H9 (cell line): ENCODE measurements around the gene LRMDA. TPM values are rescaled to one million over a fixed set of nuclear protein-coding genes. Genes with fewer than 3 reads are reported as not detected.

Experiments
- DNase-seq: peaks from one replicate; pipeline ENCODE4 v3.0.0-alpha.2; 2017
- H2AFZ ChIP-seq: one replicate; pipeline ENCODE4 v1.6.1; 2013; ENCODE audit warnings: mild to moderate bottlenecking, low read length, control low read depth, moderate library complexity
- H2AK5ac ChIP-seq: 2 replicates; pipeline ENCODE4 v1.6.1; 2013; ENCODE audit warnings: low read length, control low read depth, mixed read lengths; ENCODE audit not compliant: insufficient read length
- H2BK120ac ChIP-seq: one replicate; pipeline ENCODE4 v1.6.1; 2013; ENCODE audit warnings: low read depth, mild to moderate bottlenecking, low read length, control low read depth, inconsistent platforms; ENCODE audit not compliant: poor library complexity, severe bottlenecking
- H2BK12ac ChIP-seq: 2 replicates; pipeline ENCODE4 v1.6.1; 2013; ENCODE audit warnings: low read length, control low read depth, mixed read lengths, low read depth; ENCODE audit not compliant: insufficient read length
- H2BK15ac ChIP-seq: 2 replicates; pipeline ENCODE4 v1.6.1; 2013; ENCODE audit warnings: low read depth, low read length, control low read depth
- H2BK20ac ChIP-seq: one replicate; pipeline ENCODE4 v1.6.1; 2013; ENCODE audit warnings: low read depth, mild to moderate bottlenecking, low read length, control low read depth, inconsistent platforms; ENCODE audit not compliant: poor library complexity, severe bottlenecking
- H2BK5ac ChIP-seq: 2 replicates; pipeline ENCODE4 v1.6.1; 2013; ENCODE audit warnings: low read length, control low read depth, mixed read lengths; ENCODE audit not compliant: insufficient read length
- H3K14ac ChIP-seq: 2 replicates; pipeline ENCODE4 v1.6.1; 2013; ENCODE audit warnings: low read length, control low read depth; ENCODE audit not compliant: insufficient read depth
- H3K18ac ChIP-seq: 2 replicates; pipeline ENCODE4 v1.6.1; 2013; ENCODE audit warnings: low read depth, mild to moderate bottlenecking, mixed read lengths, low read length, control low read depth; ENCODE audit not compliant: insufficient read length
- H3K23ac ChIP-seq: 2 replicates; pipeline ENCODE4 v1.6.1; 2013; ENCODE audit warnings: low read length, control low read depth, mixed read lengths, low read depth; ENCODE audit not compliant: insufficient read length
- H3K23me2 ChIP-seq: 2 replicates; pipeline ENCODE4 v1.6.1; 2013; ENCODE audit warnings: low read depth, mild to moderate bottlenecking, mixed read lengths, low read length, control low read depth; ENCODE audit not compliant: insufficient read length, poor library complexity, severe bottlenecking
- H3K27ac ChIP-seq: 2 replicates; pipeline ENCODE4 v1.5.1; 2013; ENCODE audit warnings: low read length, control low read depth, mixed read lengths, low read depth; ENCODE audit not compliant: insufficient read length
- H3K27me3 ChIP-seq: 2 replicates; pipeline ENCODE4 v1.6.1; 2013; ENCODE audit warnings: low read length, control low read depth, inconsistent platforms; ENCODE audit not compliant: insufficient read depth
- H3K4ac ChIP-seq: 2 replicates; pipeline ENCODE4 v1.6.1; 2013; ENCODE audit warnings: low read depth, mild to moderate bottlenecking, control low read depth, inconsistent platforms, low read length, moderate library complexity
- H3K4me1 ChIP-seq: 2 replicates; pipeline ENCODE4 v1.6.1; 2013; ENCODE audit warnings: low read length, control low read depth, inconsistent platforms; ENCODE audit not compliant: insufficient read depth
- H3K4me2 ChIP-seq: 2 replicates; pipeline ENCODE4 v1.6.1; 2013; ENCODE audit warnings: low read length, control low read depth, mixed read lengths; ENCODE audit not compliant: insufficient read length, insufficient read depth
- H3K56ac ChIP-seq: 2 replicates; pipeline ENCODE4 v1.6.1; 2013; ENCODE audit warnings: low read depth, mild to moderate bottlenecking, mixed read lengths, low read length, control low read depth; ENCODE audit not compliant: insufficient read length
- H3K79me1 ChIP-seq: 2 replicates; pipeline ENCODE4 v1.6.1; 2013; ENCODE audit warnings: low read depth, mild to moderate bottlenecking, moderate library complexity, low read length, control low read depth, inconsistent platforms; ENCODE audit not compliant: insufficient read depth, poor library complexity, severe bottlenecking
- H3K79me2 ChIP-seq: 2 replicates; pipeline ENCODE4 v1.6.1; 2013; ENCODE audit warnings: low read length, control low read depth, inconsistent platforms; ENCODE audit not compliant: insufficient read depth
- H3K9ac ChIP-seq: 2 replicates; pipeline ENCODE4 v1.6.1; 2013; ENCODE audit warnings: low read length, control low read depth, mixed read lengths; ENCODE audit not compliant: insufficient read length; ENCODE audit errors: extremely low read depth
- H3K9me3 ChIP-seq: one replicate; pipeline ENCODE4 v1.6.1; 2013; ENCODE audit warnings: low read depth, low read length, inconsistent platforms; ENCODE audit not compliant: control insufficient read depth
- H3T11ph ChIP-seq: one replicate; pipeline ENCODE4 v1.6.1; 2013; ENCODE audit warnings: mild to moderate bottlenecking, low read length, control low read depth, inconsistent platforms
- H4K20me1 ChIP-seq: one replicate; pipeline ENCODE4 v1.6.1; 2013; ENCODE audit not compliant: control insufficient read depth, insufficient read length, insufficient read depth
- H4K5ac ChIP-seq: 2 replicates; pipeline ENCODE4 v1.6.1; 2013; ENCODE audit warnings: low read depth, mild to moderate bottlenecking, mixed read lengths, low read length, control low read depth; ENCODE audit not compliant: insufficient read length
- H4K8ac ChIP-seq: replicated peaks from 2 replicates; pipeline ENCODE4 v1.6.1; 2013; ENCODE audit warnings: low read length, control low read depth, mixed read lengths, low read depth; ENCODE audit not compliant: insufficient read length
- H4K91ac ChIP-seq: 2 replicates; pipeline ENCODE4 v1.6.1; 2013; ENCODE audit warnings: low read depth, mild to moderate bottlenecking, moderate library complexity, mixed read lengths, low read length, control low read depth; ENCODE audit not compliant: insufficient read length
- H3K27ac Mint-ChIP-seq, 3 experiments: 2 replicates in 2 of 3; 3 replicates in 1 of 3; pipeline ENCODE4 v1.8.0; 2020 to 2021; ENCODE audit warnings: mixed read lengths in 3 of 3, mild to moderate bottlenecking in 1 of 3, moderate library complexity in 1 of 3
- H3K27me3 Mint-ChIP-seq: 2 replicates; pipeline ENCODE4 v1.8.0; 2021; ENCODE audit warnings: low read depth, mild to moderate bottlenecking, moderate library complexity, mixed read lengths
- H3K36me3 Mint-ChIP-seq, 3 experiments: 2 replicates in 2 of 3; 3 replicates in 1 of 3; pipeline ENCODE4 v1.8.0; 2020 to 2021; ENCODE audit warnings: low read depth in 3 of 3, mixed read lengths in 3 of 3; ENCODE audit not compliant: insufficient read depth in 1 of 3
- H3K4me1 Mint-ChIP-seq, 2 experiments: 2 replicates each; pipeline ENCODE4 v1.8.0; 2020; ENCODE audit warnings: mixed read lengths in 2 of 2
- H3K4me3 Mint-ChIP-seq, 2 experiments: 2 replicates in 1 of 2; 3 replicates in 1 of 2; pipeline ENCODE4 v1.8.0; 2020 to 2021; ENCODE audit warnings: mild to moderate bottlenecking in 2 of 2, mixed read lengths in 2 of 2, moderate library complexity in 1 of 2
- H3K9me3 Mint-ChIP-seq, 2 experiments: 2 replicates in 1 of 2; 3 replicates in 1 of 2; pipeline ENCODE4 v1.8.0; 2020; ENCODE audit warnings: mild to moderate bottlenecking in 2 of 2, mixed read lengths in 2 of 2, moderate library complexity in 1 of 2
- WGBS: extraction: QIAGEN DNeasy Blood & Tissue Kit; methylation state at CpG from one replicate; pipeline ENCODE4 v1.1.7; 2013; ENCODE audit warnings: missing lambda C conversion rate, low lambda C conversion rate, mixed read lengths; ENCODE audit not compliant: insufficient read length; ENCODE audit errors: extremely low coverage; 5-methylcytosine and 5-hydroxymethylcytosine counted together
- total RNA-seq: library from RNA; stranded (reverse); gene quantifications from 2 replicates; pipeline ENCODE4 v1.2.1, GENCODE V29; 2021
- TF ChIP-seq, protein P1 (sequence below): fragments of 200-600 bp; sonication (generic); conservative IDR thresholded peaks from 3 replicates; pipeline ENCODE4 v1.8.0; 2021; ENCODE audit warnings: antibody characterized with exemption, mild to moderate bottlenecking

LRMDA gene
- total RNA-seq, 1 experiment from 2014 or later, result 1.8 TPM

DNA sequence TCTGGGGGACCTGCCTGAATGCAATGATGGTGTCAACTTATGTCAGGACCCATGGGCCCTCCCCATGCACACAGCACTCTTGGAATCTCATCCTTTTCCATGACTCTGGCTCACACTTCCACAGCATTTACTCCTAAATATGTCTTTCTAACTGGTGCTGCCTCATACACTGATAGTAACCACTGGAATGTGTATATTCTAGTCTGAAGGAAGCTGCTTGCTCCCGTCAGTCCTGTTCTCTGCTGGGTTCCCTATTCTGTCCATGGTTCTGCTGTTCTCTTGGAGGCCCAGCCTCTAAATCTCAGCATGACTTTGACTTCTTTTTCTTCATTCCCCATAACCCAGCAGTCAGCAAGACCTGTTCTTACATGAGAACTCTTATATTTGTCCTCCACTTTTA, 1151.1 kb downstream of the LRMDA start:
- no peaks in the 10 kb centered on the region for H3K4me1 ChIP-seq
- H3K27ac Mint-ChIP-seq, result no peak overlapping the region
- no peaks in the 10 kb centered on the region for H3K27me3 Mint-ChIP-seq

More for the DNA sequence above, 1151.1 kb downstream of the LRMDA start:
- no peak overlapping the region for H2BK5ac ChIP-seq
- no peak overlapping the region for H2BK12ac ChIP-seq
- no peaks in the 10 kb centered on the region for H3K27me3 ChIP-seq
- no peaks in the 10 kb centered on the region; a peak in 1 of 7 replicates for H3K36me3 Mint-ChIP-seq
- no peak for DNase-seq
- no peak overlapping the region for H3K4me3 Mint-ChIP-seq
- H2AK5ac ChIP-seq, result no peak overlapping the region
- no peak overlapping the region for H2BK120ac ChIP-seq
- H3K23ac ChIP-seq, result no peak overlapping the region
- H3K9me3 Mint-ChIP-seq, result no peaks in the 10 kb centered on the region
- no peaks in the 10 kb centered on the region for H4K20me1 ChIP-seq
- peaks cover 8 to 9% of the 10 kb centered on the region in 2 experiments for H3K4me1 Mint-ChIP-seq
- H2BK15ac ChIP-seq, result no peak overlapping the region
- no CpG with 5 or more reads among the region's 1 CpG for WGBS
- no peaks in the 10 kb centered on the region for H3K23me2 ChIP-seq
- TF ChIP-seq, protein P1, sequence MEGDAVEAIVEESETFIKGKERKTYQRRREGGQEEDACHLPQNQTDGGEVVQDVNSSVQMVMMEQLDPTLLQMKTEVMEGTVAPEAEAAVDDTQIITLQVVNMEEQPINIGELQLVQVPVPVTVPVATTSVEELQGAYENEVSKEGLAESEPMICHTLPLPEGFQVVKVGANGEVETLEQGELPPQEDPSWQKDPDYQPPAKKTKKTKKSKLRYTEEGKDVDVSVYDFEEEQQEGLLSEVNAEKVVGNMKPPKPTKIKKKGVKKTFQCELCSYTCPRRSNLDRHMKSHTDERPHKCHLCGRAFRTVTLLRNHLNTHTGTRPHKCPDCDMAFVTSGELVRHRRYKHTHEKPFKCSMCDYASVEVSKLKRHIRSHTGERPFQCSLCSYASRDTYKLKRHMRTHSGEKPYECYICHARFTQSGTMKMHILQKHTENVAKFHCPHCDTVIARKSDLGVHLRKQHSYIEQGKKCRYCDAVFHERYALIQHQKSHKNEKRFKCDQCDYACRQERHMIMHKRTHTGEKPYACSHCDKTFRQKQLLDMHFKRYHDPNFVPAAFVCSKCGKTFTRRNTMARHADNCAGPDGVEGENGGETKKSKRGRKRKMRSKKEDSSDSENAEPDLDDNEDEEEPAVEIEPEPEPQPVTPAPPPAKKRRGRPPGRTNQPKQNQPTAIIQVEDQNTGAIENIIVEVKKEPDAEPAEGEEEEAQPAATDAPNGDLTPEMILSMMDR, result no peak
- H3K4ac ChIP-seq, result no peak overlapping the region
- H3K9ac ChIP-seq, result no peak overlapping the region
- no peak overlapping the region for H4K8ac ChIP-seq
- no peaks in the 10 kb centered on the region for H3K9me3 ChIP-seq
- H3K79me2 ChIP-seq, result no peaks in the 10 kb centered on the region
- H3K79me1 ChIP-seq, result no peaks in the 10 kb centered on the region
- H3K14ac ChIP-seq, result no peak overlapping the region
- H3K18ac ChIP-seq, result no peak overlapping the region
- no peak overlapping the region for H3K27ac ChIP-seq
- no peak overlapping the region for H3K56ac ChIP-seq
- no peak overlapping the region for H4K5ac ChIP-seq
- H4K91ac ChIP-seq, result no peak overlapping the region
- no peak overlapping the region for H2BK20ac ChIP-seq
- no peak overlapping the region for H2AFZ ChIP-seq
- no peak overlapping the region for H3T11ph ChIP-seq
- no peak overlapping the region for H3K4me2 ChIP-seq
